KMS-11 (cell line): Measurements from ENCODE around the gene IL6R.

Experiments used
- H2AFZ ChIP-seq: fragments of 200-600 bp; sonication (generic); 2 replicates; pipeline ENCODE4 v1.6.1; 2016; ENCODE audit warnings: antibody characterized with exemption, mixed run types, low read depth
- H3K27ac ChIP-seq: fragments of 200-600 bp; sonication (generic); 2 replicates; pipeline ENCODE4 v1.6.1; 2016; ENCODE audit warnings: mild to moderate bottlenecking, mixed run types
- H3K27me3 ChIP-seq: fragments of 200-600 bp; sonication (generic); 2 replicates; pipeline ENCODE4 v1.6.1; 2017; ENCODE audit warnings: mild to moderate bottlenecking, low read depth, mixed run types, moderate library complexity; ENCODE audit not compliant: insufficient read depth
- H3K36me3 ChIP-seq: fragments of 200-600 bp; sonication (generic); 2 replicates; pipeline ENCODE4 v1.6.1; 2017; ENCODE audit warnings: mild to moderate bottlenecking, mixed run types; ENCODE audit not compliant: insufficient read depth
- H3K4me1 ChIP-seq: fragments of 200-600 bp; sonication (generic); 2 replicates; pipeline ENCODE4 v1.6.1; 2016; ENCODE audit warnings: mild to moderate bottlenecking, low read depth, mixed run types; ENCODE audit not compliant: poor library complexity, severe bottlenecking
- H3K4me2 ChIP-seq: fragments of 200-600 bp; sonication (generic); 2 replicates; pipeline ENCODE4 v1.7.0; 2016; ENCODE audit warnings: mild to moderate bottlenecking, mixed run types
- H3K4me3 ChIP-seq: fragments of 200-600 bp; sonication (generic); IDR thresholded peaks from 2 replicates; pipeline ENCODE4 v1.6.1; 2017; ENCODE audit warnings: low read depth, low read length, mixed read lengths; ENCODE audit not compliant: insufficient read depth
- H3K79me2 ChIP-seq: fragments of 200-600 bp; sonication (generic); 2 replicates; pipeline ENCODE4 v1.6.1; 2016; ENCODE audit warnings: low read depth, mixed run types; ENCODE audit not compliant: insufficient read depth
- H3K9ac ChIP-seq: fragments of 200-600 bp; sonication (generic); 2 replicates; pipeline ENCODE4 v1.6.1; 2016; ENCODE audit warnings: mild to moderate bottlenecking, mixed run types
- H4K20me1 ChIP-seq: fragments of 200-600 bp; sonication (generic); 2 replicates; pipeline ENCODE4 v1.6.1; 2016; ENCODE audit warnings: mild to moderate bottlenecking, mixed run types; ENCODE audit not compliant: insufficient read depth
- CTCF ChIP-seq: fragments of 200-600 bp; sonication (generic); conservative IDR thresholded peaks from 2 replicates; pipeline ENCODE4 v1.6.1; 2017; ENCODE audit warnings: low read depth, mild to moderate bottlenecking, antibody characterized with exemption, low read length, moderate library complexity, mixed read lengths

IL6R gene

DNA sequence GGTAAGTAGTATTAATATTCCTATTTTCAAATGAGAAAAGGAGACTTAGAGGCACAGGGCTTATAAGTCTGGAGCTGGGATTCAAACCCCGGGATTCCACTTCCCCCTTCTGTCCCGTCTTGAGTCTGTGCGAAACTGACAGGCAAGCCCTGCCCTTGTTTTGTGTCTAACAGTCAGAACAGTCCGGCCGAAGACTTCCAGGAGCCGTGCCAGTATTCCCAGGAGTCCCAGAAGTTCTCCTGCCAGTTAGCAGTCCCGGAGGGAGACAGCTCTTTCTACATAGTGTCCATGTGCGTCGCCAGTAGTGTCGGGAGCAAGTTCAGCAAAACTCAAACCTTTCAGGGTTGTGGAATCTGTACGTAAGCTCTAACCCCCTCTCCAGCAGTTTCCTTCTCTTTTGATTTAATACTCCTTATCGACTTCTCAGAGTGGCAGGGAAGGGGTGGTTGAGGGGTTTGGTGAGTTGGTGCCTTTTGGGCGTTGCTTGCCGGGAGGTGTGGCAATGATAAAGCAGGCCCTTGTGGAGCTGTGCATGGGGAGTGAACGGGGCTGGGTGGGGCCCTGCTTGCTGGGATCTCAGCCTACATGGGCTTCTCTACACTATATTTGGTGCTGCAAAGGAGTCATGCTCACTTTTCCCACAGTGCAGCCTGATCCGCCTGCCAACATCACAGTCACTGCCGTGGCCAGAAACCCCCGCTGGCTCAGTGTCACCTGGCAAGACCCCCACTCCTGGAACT lies 29.4 kb downstream of the IL6R start:
- H3K4me3 ChIP-seq: no peak overlapping the region
- no peaks in the 10 kb centered on the region for H3K36me3 ChIP-seq
- H3K27ac ChIP-seq: no peak overlapping the region
- peaks cover 10% of the 10 kb centered on the region; the same call in 1 of the 2 replicates for H3K27me3 ChIP-seq
- no peak for TF ChIP-seq CTCF
- no peak overlapping the region for H3K9ac ChIP-seq
- no peaks in the 10 kb centered on the region for H3K79me2 ChIP-seq
- H3K4me1 ChIP-seq: peaks cover 18% of the 10 kb centered on the region
- no peak overlapping the region for H2AFZ ChIP-seq
- no peaks in the 10 kb centered on the region for H4K20me1 ChIP-seq
- H3K4me2 ChIP-seq: no peak overlapping the region

- H3K4me2 ChIP-seq: no peak overlapping the region
- no peak overlapping the region for H3K9ac ChIP-seq
- H3K27ac ChIP-seq: no peak overlapping the region
- no peaks in the 10 kb centered on the region for H3K36me3 ChIP-seq
- H2AFZ ChIP-seq: no peak overlapping the region
- no peaks in the 10 kb centered on the region for H4K20me1 ChIP-seq
- H3K4me1 ChIP-seq: peaks cover 30% of the 10 kb centered on the region
- TF ChIP-seq CTCF: no peak
- H3K79me2 ChIP-seq: no peaks in the 10 kb centered on the region
- H3K4me3 ChIP-seq: no peak overlapping the region
- peaks cover 19% of the 10 kb centered on the region for H3K27me3 ChIP-seq
Observed at GRCh38 chr1:154435599-154436200, 30.6 kb downstream of the IL6R start.

DNA sequence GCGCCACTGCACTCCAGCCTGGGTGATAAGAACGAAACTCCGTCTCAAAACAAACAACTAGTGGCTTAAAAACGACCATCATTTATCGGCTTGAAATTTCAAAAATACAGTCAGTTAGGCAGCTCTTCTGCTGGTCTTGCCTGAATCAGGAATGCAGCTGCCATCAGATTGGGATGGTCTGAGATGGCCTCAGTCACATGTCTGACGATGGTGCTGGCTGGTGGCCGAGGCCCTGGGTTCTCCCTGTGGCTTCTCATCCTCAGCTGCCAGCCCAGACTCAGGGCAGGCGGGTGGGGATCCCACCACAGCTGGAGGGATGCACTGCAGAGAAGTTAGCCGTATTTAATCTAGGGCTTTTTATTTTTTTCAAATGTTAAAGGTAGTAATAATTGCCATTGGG lies 31.3 kb downstream of the IL6R start:
- H4K20me1 ChIP-seq: no peaks in the 10 kb centered on the region
- no peak overlapping the region for H3K4me2 ChIP-seq
- H3K27me3 ChIP-seq: peaks cover 26% of the 10 kb centered on the region

DNA sequence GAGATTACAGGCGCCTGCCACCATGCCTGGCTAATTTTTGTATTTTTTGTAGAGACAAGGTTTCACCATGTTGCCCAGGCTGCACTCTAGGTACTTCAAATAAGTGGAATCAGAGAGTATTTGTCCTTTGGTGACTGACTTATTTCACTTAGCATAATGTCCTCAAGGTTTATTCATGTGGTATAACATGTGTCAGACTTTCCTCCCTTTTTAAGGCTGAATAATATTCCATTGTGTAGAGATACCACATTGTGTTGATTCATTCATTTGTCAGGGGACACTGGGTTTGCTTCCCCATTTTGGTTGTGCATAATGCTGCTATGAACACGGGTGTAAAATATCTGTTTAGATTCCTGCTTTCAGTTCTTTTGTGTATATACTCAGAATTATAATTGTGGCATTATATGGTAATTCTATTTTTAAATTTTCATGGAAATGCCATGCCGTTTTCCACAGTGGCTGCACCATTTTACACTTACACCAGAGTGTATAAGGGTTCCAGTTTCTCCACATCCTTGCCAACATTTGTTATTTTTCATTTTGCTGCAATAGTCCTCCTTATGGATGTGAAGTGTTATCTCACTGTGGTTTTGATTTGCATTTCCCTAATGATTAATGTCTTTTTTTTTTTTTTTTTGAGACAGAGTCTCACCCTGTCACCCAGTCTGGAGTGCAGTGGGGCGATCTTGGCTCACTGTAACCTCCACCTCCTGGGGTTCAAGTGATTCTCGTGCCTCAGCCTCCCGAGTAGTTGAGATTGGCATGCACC lies 35.1 kb downstream of the IL6R start:
- Histone ChIP-seq H3K4me3 (no peak overlapping the region), H3K27ac (no peak overlapping the region; the same call in 1 of the 2 replicates), H4K20me1 (no peaks in the 10 kb centered on the region), H3K79me2 (no peaks in the 10 kb centered on the region), H2AFZ (no peak overlapping the region), H3K36me3 (no peaks in the 10 kb centered on the region), H3K27me3 (peaks cover 61% of the 10 kb centered on the region), H3K4me1 (peaks cover 52% of the 10 kb centered on the region), H3K9ac (no peak overlapping the region), H3K4me2 (peak overlapping the region; percentile 27)
- TF ChIP-seq CTCF: no peak

More for the DNA sequence above, 31.3 kb downstream of the IL6R start:
- no peak overlapping the region for H3K4me3 ChIP-seq
- no peaks in the 10 kb centered on the region for H3K79me2 ChIP-seq
- H3K9ac ChIP-seq: no peak overlapping the region
- no peaks in the 10 kb centered on the region for H3K36me3 ChIP-seq
- no peak overlapping the region for H3K27ac ChIP-seq
- H2AFZ ChIP-seq: no peak overlapping the region
- no peak for TF ChIP-seq CTCF
- peaks cover 35% of the 10 kb centered on the region for H3K4me1 ChIP-seq
